RCC 7860 (cell line): ENCODE data around the gene RPL27.

ENCODE experiments used
- DNase-seq: peaks from one replicate; pipeline ENCODE4 v3.0.0-alpha.2; 2015; ENCODE audit warnings: low spot score
- FAIRE-seq: peaks from 2 replicates; lab custom pipeline; 2012; peaks lifted over from hg19 to GRCh38; lab: Jason Lieb, UNC

The RPL27 gene

GRCh38 chr17:43020030-43020621 is 21.9 kb downstream of the RPL27 start:
- FAIRE-seq (no peak), DNase-seq (no peak)

DNA sequence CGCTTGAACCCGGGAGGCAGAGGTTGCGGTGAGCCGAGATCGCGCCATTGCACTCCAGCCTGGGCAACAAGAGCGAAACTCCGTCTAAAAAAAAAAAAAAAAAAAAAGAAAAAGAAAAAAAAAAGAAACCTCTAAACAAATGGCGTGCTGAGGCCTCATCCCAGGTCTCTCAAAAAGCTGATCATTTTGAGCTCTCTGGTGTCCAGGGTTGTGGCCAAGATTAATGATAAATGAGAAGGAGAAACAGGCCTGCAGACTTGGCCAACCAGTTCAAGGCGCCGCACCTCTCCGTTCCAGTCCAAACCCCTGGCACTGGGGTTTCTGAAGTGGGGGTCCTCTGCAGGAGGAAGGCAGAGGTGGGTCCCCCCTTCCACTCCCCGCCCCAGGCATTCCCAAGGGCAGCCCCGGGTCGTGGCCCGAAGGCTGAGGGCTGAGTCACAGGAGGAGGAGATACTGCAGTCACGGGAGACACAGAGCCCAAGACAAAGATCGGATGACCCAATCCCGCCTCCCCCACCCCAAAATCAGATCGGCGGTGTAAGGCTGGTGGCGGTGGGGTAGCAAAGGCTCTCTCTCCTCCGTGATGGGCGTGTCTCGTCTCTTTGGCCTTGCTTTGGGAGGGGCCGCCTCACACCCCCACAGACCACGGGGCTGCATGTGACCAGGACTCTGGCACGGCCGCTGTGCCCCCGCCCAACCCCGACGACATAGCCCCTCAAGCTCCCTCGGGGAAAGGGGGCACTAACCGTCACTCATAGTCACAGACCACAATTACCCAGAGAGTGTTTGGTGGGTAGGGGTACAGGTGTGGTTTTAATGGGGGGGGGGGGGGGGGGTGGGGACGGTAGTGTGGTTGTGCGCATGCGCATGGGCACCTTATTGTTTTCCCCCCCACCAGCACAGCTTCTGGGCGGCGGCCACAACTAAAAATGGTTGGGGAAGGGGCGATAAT is 22.8 kb downstream of the RPL27 start:
- no peak for FAIRE-seq
- DNase-seq = peak; percentile 55

- DNase-seq = peak; percentile 54
- FAIRE-seq = no peak
These were observed 23.7 kb downstream of the RPL27 start, which contains the start of gene VAT1 for GRCh38 chr17:43021741-43022512. TSS of gene VAT1 (minus strand) at chr17:43022385. CDS start at chr17:43022322, 63 bp downstream.

GRCh38 chr17:43024407-43025289 is 26.4 kb downstream of the RPL27 start, which contains the start of gene RND2:
TSS of gene RND2 (plus strand) at chr17:43025231. CDS start at chr17:43025348, 117 bp downstream.
- DNase-seq = peak; percentile 64
- no peak for FAIRE-seq

DNA sequence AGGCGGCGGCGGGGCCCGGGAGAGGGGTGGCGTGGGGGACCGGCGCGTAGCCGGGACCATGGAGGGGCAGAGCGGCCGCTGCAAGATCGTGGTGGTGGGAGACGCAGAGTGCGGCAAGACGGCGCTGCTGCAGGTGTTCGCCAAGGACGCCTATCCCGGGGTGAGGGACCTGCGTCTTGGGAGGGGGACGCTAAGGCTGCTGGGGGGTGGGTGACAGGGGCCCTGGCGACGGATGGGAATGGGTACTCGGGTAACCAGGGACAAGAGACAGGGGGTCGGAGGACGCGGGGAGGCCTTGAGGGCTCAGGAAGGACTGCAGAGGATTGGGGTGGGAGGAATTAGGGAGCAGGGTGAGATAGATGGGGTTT is 27.1 kb downstream of the RPL27 start:
- DNase-seq (no peak), FAIRE-seq (no peak)

- DNase-seq (no peak), FAIRE-seq (no peak)
These were observed 27.7 kb downstream of the RPL27 start for GRCh38 chr17:43025766-43026537.

DNA sequence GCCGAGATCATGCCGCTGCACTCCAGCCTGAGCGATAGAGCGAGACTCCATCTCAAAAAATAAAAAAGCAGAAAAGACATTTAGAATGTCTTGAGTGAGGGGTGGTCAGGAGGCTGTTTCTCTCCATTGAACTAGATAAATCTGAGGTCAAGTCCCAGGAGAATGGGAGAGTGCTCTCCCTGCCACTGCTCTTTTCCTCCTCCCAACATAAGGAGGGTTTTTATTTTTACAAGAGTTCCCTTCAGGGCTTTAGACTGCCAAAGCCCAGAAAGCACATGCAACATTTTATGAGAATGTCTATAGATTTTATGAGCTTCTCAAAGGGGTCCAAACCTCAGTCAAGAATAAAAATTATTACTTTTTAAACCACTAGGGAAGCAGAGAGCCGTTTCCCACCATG is 28.4 kb downstream of the RPL27 start:
- FAIRE-seq = no peak
- DNase-seq = no peak

DNA sequence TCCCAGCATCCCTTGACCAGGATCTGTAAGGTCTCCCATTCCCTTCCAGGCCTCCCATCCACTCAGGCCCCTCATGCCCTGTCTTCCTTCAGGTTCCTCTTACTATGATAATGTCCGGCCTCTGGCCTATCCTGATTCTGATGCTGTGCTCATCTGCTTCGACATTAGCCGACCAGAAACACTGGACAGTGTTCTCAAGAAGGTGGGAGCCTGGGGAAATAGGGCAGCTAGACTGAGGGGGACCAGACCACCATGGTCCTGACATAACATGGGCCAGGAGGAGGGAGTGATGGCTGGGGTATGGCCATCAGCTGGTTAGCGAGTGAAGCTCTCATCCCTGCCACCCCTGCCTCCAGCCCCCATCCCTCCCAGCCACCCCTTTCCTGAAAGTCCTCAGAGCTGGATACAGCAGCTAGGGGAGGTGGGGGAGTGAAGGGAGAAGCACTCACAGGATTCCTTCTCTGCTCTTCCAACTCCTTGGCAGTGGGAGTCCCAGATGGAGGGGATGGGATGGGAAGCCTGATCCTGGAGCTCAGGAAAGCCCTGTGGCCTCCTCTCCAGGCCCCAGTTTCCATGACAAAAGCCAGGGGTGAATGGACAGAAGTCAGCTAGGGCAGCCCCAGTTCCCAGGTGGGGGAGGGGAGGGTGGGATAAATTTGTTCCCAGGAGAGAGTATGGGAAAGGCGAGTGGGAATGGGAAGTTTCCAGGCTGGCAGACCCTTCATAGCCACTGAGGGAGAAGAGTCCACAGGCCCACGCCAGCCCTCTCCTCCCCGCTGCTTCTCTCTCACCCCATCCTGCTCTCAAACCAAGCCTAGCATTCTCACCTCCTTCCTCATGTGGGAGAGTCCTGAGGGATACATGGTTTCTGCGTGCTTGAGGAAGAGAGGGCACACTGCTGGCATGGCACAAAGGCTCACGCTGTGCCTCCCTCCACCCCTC is 29.1 kb downstream of the RPL27 start:
- FAIRE-seq (no peak), DNase-seq (no peak)

- FAIRE-seq (no peak), DNase-seq (no peak)
These were observed 30.1 kb downstream of the RPL27 start for GRCh38 chr17:43028221-43028861.

DNA sequence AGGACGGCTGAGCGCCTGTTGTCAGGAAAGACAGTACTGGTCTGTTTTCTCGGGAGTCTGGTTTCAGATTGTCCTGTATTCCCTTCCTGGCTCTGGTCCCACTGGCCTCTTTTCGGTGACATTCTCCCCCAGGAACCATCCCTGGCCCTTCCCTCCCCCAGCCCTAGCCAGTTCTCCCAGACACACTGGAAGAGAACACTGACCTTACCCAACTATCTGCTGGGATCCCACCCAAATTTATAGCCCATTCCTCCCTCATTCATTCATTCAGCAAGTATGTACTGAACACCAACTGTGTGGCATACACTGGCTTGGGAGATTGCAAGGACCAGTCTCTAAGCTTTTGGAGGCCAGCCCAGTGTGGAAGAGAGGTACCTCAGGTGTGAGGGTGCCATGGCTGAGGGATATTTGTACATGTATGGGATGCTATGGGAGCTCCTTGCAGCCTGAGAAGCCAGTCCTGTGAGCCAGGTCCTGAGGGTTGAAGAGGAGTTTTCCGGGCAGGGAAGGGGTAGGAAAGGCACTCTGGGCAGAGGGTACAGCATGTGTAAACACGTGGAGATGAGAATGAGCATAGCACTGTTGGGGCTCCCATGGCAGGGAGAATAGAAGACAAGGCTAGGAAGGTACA is 32.0 kb downstream of the RPL27 start:
- no peak for FAIRE-seq
- no peak for DNase-seq

GRCh38 chr17:43031666-43032065 is 33.4 kb downstream of the RPL27 start:
- FAIRE-seq (no peak), DNase-seq (no peak)

GRCh38 chr17:43033948-43034881 is 36.0 kb downstream of the RPL27 start:
- FAIRE-seq (no peak), DNase-seq (no peak)

DNA sequence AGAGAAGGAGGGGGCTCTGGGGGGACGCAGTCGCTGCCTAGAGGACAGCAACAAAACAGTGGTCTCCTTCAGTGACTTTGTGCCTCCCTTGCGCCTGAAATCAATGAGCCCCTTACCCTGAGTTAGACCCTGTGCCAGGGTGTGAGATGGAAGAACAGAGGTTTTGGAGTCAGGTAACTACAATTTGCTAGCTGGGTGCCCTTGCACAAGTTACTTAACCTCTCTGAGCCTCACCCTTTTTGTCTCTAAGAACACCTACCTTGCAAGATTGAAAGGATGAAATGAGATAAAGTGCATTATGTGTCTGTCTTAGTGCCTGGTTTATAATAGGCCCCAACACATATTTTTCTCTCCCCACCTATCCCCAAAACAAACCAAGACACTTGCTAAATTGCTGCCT is 36.7 kb downstream of the RPL27 start:
- FAIRE-seq (no peak), DNase-seq (no peak)

DNA sequence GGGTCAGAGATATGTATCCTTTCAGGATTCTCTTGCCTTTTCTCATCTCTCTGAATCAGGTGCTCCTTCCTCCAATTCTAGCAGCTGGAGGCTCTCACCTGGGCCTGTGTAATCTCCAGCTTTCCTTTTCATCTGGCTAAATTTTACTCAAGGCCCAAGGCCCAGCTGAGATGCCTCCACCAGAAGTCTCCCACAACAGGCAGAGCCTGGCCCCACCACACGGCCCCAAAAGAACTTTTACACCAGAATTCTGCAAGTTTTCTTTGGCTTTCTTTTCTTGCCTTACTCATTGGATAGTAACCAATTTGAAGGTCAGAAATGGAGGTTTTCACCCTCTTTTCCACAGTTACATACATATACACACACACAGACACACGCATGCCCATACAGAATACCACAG is 41.4 kb downstream of the RPL27 start:
- FAIRE-seq (no peak), DNase-seq (no peak)

GRCh38 chr17:43040655-43041054 is 42.4 kb downstream of the RPL27 start:
- DNase-seq = no peak
- FAIRE-seq = no peak

GRCh38 chr17:43042025-43042628 is 43.9 kb downstream of the RPL27 start:
- DNase-seq = no peak
- FAIRE-seq = no peak
